ENCODE measurements around the gene TMEM248.

GRCh38 chr7:66877577-66878300 is 43.3 kb upstream of the TMEM248 start:
- TF ChIP-seq CTCF (IDR thresholded peaks at IDR 0.05) (no peak), POLR2A (IDR thresholded peaks at IDR 0.05) (no peak), POLR2AphosphoS5 (IDR thresholded peaks at IDR 0.05) (no peak), EP300 (IDR thresholded peaks at IDR 0.05; ENCODE audit: low read depth) (no peak)
